Measurements from ENCODE around the gene KSR2.

GRCh38 chr12:117501076-117501869 is 467.5 kb downstream of the KSR2 start:
- TF ChIP-seq, protein P1, sequence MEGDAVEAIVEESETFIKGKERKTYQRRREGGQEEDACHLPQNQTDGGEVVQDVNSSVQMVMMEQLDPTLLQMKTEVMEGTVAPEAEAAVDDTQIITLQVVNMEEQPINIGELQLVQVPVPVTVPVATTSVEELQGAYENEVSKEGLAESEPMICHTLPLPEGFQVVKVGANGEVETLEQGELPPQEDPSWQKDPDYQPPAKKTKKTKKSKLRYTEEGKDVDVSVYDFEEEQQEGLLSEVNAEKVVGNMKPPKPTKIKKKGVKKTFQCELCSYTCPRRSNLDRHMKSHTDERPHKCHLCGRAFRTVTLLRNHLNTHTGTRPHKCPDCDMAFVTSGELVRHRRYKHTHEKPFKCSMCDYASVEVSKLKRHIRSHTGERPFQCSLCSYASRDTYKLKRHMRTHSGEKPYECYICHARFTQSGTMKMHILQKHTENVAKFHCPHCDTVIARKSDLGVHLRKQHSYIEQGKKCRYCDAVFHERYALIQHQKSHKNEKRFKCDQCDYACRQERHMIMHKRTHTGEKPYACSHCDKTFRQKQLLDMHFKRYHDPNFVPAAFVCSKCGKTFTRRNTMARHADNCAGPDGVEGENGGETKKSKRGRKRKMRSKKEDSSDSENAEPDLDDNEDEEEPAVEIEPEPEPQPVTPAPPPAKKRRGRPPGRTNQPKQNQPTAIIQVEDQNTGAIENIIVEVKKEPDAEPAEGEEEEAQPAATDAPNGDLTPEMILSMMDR (IDR thresholded peaks at IDR 0.05): no peak
- TF ChIP-seq POLR2AphosphoS5 (IDR thresholded peaks at IDR 0.05): no peak
